ENCODE results near the gene KPNB1. TPM values are rescaled to one million over a fixed set of nuclear protein-coding genes. Genes with fewer than 3 reads are reported as not detected.

The KPNB1 gene
- total RNA-seq, 4 donors from 2014 or later = 134 to 207 (median 170) TPM

DNA sequence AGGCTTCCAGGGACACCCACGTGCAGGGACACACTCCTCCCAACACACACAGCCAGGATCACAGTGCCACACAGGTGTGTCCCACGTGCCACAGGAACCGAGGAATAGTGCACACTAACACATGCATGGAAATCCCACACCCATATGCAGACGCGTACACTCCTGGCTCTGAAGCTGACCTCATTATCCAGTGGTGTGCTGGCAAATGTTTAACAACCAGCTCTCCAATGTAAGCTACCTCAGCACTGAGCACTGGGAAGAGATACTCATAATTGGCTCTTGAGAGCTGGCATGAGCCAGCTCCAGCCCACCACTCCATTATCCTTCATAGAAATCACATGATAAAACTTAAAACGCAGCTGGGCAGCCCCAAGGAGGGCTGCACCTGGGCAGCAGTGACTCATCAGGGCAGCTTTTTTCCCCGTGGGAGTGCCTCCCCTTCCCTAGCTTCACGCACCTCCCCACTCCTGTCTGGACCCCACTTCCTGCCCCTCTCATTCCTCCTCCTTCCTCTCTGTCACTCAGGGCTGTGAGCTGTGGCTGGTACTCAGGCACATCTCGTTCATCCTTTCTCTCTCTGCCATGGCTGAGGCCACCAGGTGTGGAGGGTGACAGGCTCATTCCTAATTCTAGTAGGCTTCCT is 68.4 kb downstream of the KPNB1 start:
- Histone ChIP-seq H3K4me1 (peaks cover 4 to 5% of the 10 kb centered on the region in 2 donors), H3K4me3 (replicated peaks in 1 of 3) (no peak overlapping the region), H3K27ac (no peak overlapping the region), H3K27me3 (peaks cover 12% of the 10 kb centered on the region), H3K9me3 (no peaks in the 10 kb centered on the region), H3K36me3 (no peaks in the 10 kb centered on the region)
- intact Hi-C loops (cut with DNase I) = no loop called here
- no peak for TF ChIP-seq POLR2A (IDR thresholded peaks at IDR 0.05)
- TF ChIP-seq, protein P1, sequence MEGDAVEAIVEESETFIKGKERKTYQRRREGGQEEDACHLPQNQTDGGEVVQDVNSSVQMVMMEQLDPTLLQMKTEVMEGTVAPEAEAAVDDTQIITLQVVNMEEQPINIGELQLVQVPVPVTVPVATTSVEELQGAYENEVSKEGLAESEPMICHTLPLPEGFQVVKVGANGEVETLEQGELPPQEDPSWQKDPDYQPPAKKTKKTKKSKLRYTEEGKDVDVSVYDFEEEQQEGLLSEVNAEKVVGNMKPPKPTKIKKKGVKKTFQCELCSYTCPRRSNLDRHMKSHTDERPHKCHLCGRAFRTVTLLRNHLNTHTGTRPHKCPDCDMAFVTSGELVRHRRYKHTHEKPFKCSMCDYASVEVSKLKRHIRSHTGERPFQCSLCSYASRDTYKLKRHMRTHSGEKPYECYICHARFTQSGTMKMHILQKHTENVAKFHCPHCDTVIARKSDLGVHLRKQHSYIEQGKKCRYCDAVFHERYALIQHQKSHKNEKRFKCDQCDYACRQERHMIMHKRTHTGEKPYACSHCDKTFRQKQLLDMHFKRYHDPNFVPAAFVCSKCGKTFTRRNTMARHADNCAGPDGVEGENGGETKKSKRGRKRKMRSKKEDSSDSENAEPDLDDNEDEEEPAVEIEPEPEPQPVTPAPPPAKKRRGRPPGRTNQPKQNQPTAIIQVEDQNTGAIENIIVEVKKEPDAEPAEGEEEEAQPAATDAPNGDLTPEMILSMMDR (IDR thresholded peaks at IDR 0.05) = no peak
- WGBS, 2 donors = 14 to 23% methylated on average over 5 to 9 of the region's 9 CpGs
- no peak for DNase-seq

DNA sequence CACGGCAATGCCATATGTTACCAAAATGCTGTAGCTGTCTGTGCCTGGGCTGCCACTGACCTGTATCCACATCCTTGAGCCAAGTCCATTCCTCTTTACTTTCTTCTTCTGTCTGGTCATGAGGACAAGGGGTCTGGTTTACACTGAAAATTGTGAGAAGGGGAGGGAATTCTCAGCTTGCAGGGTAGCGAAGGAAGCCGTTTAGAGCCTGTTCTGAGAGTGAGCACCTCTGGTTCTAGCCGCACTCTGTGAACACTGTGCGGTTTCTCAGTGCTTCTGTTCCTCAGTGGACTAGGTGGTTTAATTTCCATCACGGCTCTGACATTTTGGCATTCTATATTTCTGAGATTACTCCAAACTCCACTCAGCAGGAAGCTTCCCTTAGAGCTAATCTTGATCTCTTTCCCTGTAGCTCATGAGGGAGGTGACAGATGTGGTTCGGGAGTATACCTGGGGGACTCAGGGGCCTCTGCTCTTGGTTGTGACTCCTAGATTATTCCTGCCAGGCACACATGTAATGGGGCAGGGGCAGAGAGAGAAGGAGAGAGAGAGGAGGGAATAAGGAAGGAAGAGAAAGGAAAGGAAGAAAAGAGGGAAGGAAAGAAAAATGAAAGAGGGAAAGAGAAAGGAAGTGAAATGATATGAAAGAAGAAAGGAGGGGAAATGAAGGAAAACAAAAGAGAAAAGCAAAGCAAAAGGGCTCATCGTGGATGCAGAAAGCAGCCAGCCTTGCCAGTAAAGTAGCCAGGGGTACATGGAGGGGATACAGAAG is 69.1 kb downstream of the KPNB1 start:
- H3K36me3 ChIP-seq = no peaks in the 10 kb centered on the region
- 50 to 59% methylated on average over 8 of the region's 8 CpGs for WGBS, 2 donors
- H3K27ac ChIP-seq = no peak overlapping the region
- intact Hi-C loops (cut with DNase I) = no loop called here
- peaks cover 4 to 5% of the 10 kb centered on the region in 2 donors for H3K4me1 ChIP-seq
- TF ChIP-seq POLR2A (IDR thresholded peaks at IDR 0.05) = no peak
- TF ChIP-seq, protein P1 (IDR thresholded peaks at IDR 0.05) = no peak
- H3K9me3 ChIP-seq = no peaks in the 10 kb centered on the region
- no peak overlapping the region for H3K4me3 ChIP-seq (replicated peaks in 1 of 3)
- DNase-seq = no peak
- peaks cover 12% of the 10 kb centered on the region for H3K27me3 ChIP-seq

DNA sequence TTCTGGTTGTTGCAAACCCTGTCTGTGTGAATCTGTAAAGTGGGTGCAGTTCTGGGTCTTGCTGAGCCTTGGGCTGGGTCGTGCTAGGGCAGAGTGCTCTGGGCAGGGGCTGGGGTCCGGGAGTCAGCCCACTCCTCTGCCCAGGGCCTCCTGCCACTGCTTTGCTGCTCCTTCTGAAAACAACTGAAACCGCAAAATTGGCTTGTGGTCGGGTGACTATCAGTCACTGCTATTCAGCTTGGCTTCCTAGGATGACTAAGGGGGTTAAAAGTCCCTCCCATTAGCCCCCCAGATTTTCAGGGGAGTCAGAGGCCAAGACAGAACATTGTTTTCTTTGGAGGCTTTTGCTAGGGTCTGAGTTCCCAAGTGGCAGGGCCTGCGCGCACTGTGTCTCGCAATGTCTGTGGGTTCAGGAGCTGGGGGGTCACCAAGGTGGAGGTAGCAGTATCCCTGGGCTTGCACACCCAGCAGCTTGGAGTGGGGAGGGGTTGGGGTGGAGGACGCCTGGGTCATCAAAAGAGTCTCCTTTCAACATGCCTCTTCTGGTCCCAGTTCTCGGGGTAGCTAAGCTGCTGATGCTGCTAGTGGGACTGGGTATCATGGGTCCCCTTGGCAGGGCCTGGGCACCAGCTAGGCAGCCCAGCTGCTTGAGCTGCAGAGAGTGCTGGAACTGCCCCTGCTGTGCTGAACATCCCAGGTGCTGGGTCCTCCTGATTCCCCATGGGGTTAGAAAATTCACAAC is 69.9 kb downstream of the KPNB1 start:
- H3K36me3 ChIP-seq = no peaks in the 10 kb centered on the region
- H3K4me1 ChIP-seq = peaks cover 4 to 5% of the 10 kb centered on the region in 2 donors
- H3K9me3 ChIP-seq = no peaks in the 10 kb centered on the region
- peaks cover 12% of the 10 kb centered on the region for H3K27me3 ChIP-seq
- intact Hi-C loops (cut with DNase I) = no loop called here
- no peak overlapping the region for H3K4me3 ChIP-seq (replicated peaks in 1 of 3)
- TF ChIP-seq, protein P1 (IDR thresholded peaks at IDR 0.05) = no peak
- TF ChIP-seq POLR2A (IDR thresholded peaks at IDR 0.05) = no peak
- 62 to 67% methylated on average over 9 of the region's 9 CpGs for WGBS, 2 donors
- no peak for DNase-seq
- no peak overlapping the region for H3K27ac ChIP-seq

DNA sequence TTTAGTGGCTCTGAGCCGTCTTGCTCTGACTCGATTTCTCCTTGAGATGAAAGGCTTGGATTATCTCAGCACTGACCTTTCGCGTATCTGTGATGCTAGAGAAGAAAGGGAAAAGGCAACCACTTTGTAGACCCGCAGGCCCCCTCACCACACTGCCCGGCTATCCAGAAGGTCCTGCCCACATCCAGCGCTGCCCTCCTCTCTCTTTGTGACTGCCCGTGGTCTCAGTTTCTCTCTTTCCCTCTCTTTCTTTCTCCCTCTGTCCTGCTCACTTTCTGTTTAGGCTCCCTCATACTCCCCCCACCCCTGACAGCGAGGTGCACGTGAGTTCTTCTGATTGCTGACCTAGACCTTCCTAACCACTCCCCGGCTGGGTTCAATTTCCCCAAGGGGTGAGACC is 70.5 kb downstream of the KPNB1 start:
- Histone ChIP-seq H3K36me3 (no peaks in the 10 kb centered on the region), H3K9me3 (no peaks in the 10 kb centered on the region), H3K27me3 (peaks cover 12% of the 10 kb centered on the region), H3K27ac (no peak overlapping the region), H3K4me1 (peaks cover 4 to 5% of the 10 kb centered on the region in 2 donors), H3K4me3 (replicated peaks in 1 of 3) (no peak overlapping the region)
- TF ChIP-seq POLR2A (IDR thresholded peaks at IDR 0.05) = no peak
- TF ChIP-seq, protein P1 (IDR thresholded peaks at IDR 0.05) = no peak
- DNase-seq = no peak
- intact Hi-C loops (cut with DNase I) = no loop called here
- 51 to 52% methylated on average over 11 of the region's 11 CpGs for WGBS, 2 donors

All from thyroid gland (tissue), 4 donors.